ENCODE results near the gene ANKMY1. TPM values are rescaled to one million over a fixed set of nuclear protein-coding genes. Genes with fewer than 3 reads are reported as not detected.

The ANKMY1 gene
- total and polyA plus RNA-seq, 12 donors = 1.9 to 15.6 (median 5.3) TPM

DNA sequence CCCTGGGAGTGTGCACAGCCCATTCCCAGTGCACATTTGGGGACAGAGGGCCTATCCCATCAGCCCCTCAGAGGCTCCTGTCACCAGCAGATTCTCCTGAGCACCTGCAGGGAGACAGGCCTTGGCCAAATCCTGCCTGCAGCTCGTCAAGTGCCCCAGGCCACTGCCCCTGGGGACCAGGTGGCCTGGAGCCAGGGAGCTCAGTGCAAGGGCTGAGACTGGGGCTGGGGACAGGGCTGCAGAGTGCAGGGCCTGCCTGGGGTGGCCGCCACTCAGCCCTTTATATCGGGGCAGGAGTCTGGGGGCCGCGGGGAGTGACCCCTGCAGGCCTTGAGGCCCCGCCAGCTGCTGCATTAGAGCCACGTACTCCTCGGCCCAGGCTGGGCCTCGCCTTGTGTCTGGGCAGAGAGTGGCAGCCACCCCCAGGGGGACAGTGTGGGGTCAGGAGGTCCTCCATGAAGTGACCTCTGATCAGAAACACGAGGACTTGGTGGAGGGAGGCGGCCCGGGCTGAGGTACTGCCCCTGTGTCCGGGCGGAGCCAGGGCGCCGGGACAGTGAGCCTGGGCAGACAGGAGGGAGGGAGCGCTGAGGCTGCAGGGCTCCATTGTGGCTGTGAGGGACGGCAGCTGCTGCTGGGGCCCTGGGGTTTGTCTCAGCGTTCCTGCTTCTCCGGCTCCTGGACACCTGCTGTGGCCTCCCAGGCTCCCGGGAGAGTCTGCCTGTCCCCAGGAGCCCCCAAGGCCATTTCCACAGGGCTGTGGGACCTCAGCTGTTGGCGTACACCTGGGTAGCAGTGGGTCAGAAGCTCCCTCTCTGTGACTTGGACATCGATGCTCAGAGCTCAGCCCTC is 98.2 kb downstream of the ANKMY1 start:
- Histone ChIP-seq H3K36me3 (peaks cover 0 to 27% (median 0%) of the 10 kb centered on the region in 9 donors), H3K4me1 (peaks cover 6 to 40% (median 10%) of the 10 kb centered on the region in 9 donors), H3K4me3 (no peak overlapping the region), H3K9me3 (no peaks in the 10 kb centered on the region), H3K27me3 (peaks cover 0 to 24% (median 9%) of the 10 kb centered on the region in 7 donors), H3K27ac (no peak overlapping the region)
- peak in 1 of 2 donors; percentile 14 for DNase-seq
- no peak for TF ChIP-seq CTCF (IDR thresholded peaks at IDR 0.05)
- intact Hi-C loops (cut with DNase I) = no loop called here
- WGBS, 2 donors = 66 to 67% methylated on average over 23 of the region's 23 CpGs
- ATAC-seq = no peak

DNA sequence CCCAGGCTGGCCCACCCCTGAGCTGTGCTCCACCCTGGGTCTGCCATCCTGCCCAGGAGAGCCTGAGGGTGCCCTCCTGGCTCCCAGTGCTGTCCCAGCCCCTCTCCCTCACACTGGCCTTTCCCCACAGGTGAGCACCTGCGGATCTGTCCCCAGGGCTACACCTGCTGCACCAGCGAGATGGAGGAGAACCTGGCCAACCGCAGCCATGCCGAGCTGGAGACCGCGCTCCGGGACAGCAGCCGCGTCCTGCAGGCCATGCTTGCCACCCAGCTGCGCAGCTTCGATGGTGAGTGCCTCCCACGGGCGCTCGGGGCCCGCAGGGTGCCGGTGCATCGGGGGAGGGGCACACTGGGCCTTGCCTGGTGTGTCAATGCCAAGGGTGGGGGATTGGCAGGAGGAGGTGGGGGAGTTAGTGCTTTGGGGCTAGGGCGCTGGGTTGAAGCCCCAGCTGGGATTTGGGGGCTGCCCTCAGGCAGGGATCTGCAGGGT is 98.8 kb downstream of the ANKMY1 start:
- TF ChIP-seq CTCF (IDR thresholded peaks at IDR 0.05) = no peak
- Histone ChIP-seq H3K9me3 (no peaks in the 10 kb centered on the region), H3K4me3 (no peak overlapping the region), H3K4me1 (peaks cover 6 to 47% (median 17%) of the 10 kb centered on the region in 9 donors), H3K27me3 (peaks cover 0 to 31% (median 15%) of the 10 kb centered on the region in 7 donors), H3K36me3 (peaks cover 0 to 20% (median 0%) of the 10 kb centered on the region in 9 donors), H3K27ac (no peak overlapping the region)
- ATAC-seq (no peak), DNase-seq (peak in 1 of 2 donors; percentile 11)
- 90 to 95% methylated on average over 18 of the region's 18 CpGs for WGBS, 2 donors
- intact Hi-C loops (cut with DNase I) = no loop called here

DNA sequence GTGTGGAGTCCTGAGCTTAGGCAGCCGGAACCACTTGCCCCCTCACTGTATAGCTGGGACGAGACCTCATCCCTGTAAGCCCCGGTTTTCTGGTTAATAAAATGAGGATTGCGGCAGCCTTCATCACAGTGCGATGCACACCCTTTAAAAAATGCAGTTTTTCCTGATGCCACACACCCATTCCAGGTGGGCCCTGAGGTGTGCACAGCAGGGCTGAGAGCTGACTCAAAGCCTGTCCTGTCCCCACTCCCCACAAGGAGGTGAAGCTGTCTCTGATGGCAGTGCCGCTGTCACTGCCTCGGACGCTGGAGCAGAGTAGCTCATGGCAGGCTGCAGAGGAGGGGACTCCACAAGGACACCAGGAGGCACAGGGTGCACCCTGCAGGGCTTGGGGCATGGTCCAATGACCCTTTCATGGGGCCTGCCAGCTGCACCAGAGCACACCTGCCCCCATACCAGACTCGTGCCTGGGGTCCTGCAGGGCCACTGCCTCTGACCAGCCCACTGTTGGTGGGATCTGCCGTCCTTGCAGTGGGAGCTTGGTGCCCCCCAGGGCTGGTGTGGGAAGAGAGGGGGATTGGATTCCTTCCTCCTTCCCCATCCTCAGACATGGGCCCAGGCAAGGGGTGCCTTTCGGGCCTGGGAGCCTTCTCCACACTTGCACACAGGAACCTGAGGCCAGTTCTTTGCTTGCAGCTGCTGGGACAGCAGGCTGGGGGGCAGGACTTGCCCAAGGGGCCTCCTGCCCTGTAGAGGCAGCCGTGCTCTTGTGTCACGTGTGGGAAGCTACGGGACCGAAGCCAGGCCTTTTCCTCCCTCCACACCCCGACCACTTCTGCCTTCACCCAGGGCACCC is 99.5 kb downstream of the ANKMY1 start:
- no peaks in the 10 kb centered on the region for H3K9me3 ChIP-seq
- no peak for TF ChIP-seq CTCF (IDR thresholded peaks at IDR 0.05)
- H3K36me3 ChIP-seq = peaks cover 0 to 15% (median 0%) of the 10 kb centered on the region in 9 donors
- WGBS, 2 donors = 69 to 80% methylated on average over 16 of the region's 16 CpGs
- peaks cover 6 to 50% (median 21%) of the 10 kb centered on the region in 9 donors for H3K4me1 ChIP-seq
- peaks cover 0 to 36% (median 18%) of the 10 kb centered on the region in 7 donors for H3K27me3 ChIP-seq
- H3K4me3 ChIP-seq = no peak overlapping the region
- intact Hi-C loops (cut with DNase I) = no loop called here
- DNase-seq = peak in 1 of 2 donors; percentile 8
- no peak overlapping the region for H3K27ac ChIP-seq
- ATAC-seq = no peak
